Breast epithelium (tissue), 4 donors: ENCODE data around the gene PHB1. TPM values are rescaled to one million over a fixed set of nuclear protein-coding genes. Genes with fewer than 3 reads are reported as not detected.
"Not testable (repeated sequence)": the region's sequence is repeated elsewhere in the genome, so short reads cannot be mapped to it uniquely, and the experiment has no call there.

Experiments
- DNase-seq, 2 donors: peaks; one replicate each; pipeline ENCODE4 v3.0.0-alpha.2; 2019; ENCODE audit warnings: low spot score in 2 of 2
- H3K27ac ChIP-seq, 2 donors: fragments of 200-600 bp; sonication (generic) in 1 of 2; one replicate each; pipeline ENCODE4 v1.5.1; 2016 to 2019; ENCODE audit warnings: mild to moderate bottlenecking in 1 of 2
- H3K27me3 ChIP-seq, 2 donors: fragments of 200-600 bp; sonication (generic) in 1 of 2; one replicate each; pipeline versions ENCODE4 v1.5.1 to v1.6.0; 2017 to 2019; ENCODE audit warnings: control low read depth in 1 of 2, mild to moderate bottlenecking in 1 of 2
- H3K36me3 ChIP-seq: fragments of 200-600 bp; one replicate; pipeline ENCODE4 v1.5.1; 2019
- H3K4me1 ChIP-seq, 2 donors: fragments of 200-600 bp; sonication (generic); one replicate each; pipeline ENCODE4 v1.5.1; 2016 to 2019; ENCODE audit warnings: control low read depth in 1 of 2
- H3K4me3 ChIP-seq, 3 donors: fragments of 200-600 bp; sonication (generic); 1 replicate in 2 of 3; 2 replicates in 1 of 3; pipeline ENCODE4 v1.5.1; 2016 to 2019; ENCODE audit warnings: mild to moderate bottlenecking in 3 of 3, moderate library complexity in 2 of 3
- H3K9me3 ChIP-seq, 2 donors: fragments of 200-600 bp; sonication (generic) in 1 of 2; one replicate each; pipeline ENCODE4 v1.5.1; 2016 to 2019; ENCODE audit warnings: control low read depth in 1 of 2
- CTCF ChIP-seq, 3 donors: fragments of 450-650 bp; IDR thresholded peaks; one replicate each; pipeline ENCODE4 v1.5.1; 2016 to 2017; ENCODE audit warnings: antibody characterized with exemption in 3 of 3, mild to moderate bottlenecking in 3 of 3, moderate library complexity in 3 of 3
- POLR2A ChIP-seq: fragments of 450-650 bp; IDR thresholded peaks from one replicate; pipeline ENCODE4 v1.6.1; 2016; ENCODE audit warnings: antibody characterized with exemption, mild to moderate bottlenecking, moderate library complexity
- POLR2AphosphoS5 ChIP-seq, 3 donors: sonication (generic); formaldehyde crosslinking; IDR thresholded peaks; one replicate each; pipeline ENCODE4 v1.6.1; 2017; ENCODE audit warnings: antibody characterized with exemption in 3 of 3
- intact Hi-C: fragments of 100-400 bp; cut with DNase I; formaldehyde crosslinking; loops from one replicate; pipeline ENCODE4 v1.15.1; 2023; ENCODE audit warnings: low total_unique reads
- total RNA-seq, 3 donors: library from RNA; depleted of rRNA; stranded (reverse); fragments of >200 nt; gene quantifications; one replicate each; pipeline ENCODE4 v1.1.0, GENCODE V29; 2016

The PHB1 gene
- total RNA-seq, 3 donors from 2014 or later, result 100 to 110 (median 108) TPM

GRCh38 chr17:49422714-49423113, 8.0 kb upstream of the PHB1 start:
- intact Hi-C loops, result no loop called here
- H3K27ac ChIP-seq, result no peak overlapping the region
- DNase-seq, result no peak
- TF ChIP-seq POLR2AphosphoS5 (IDR thresholded peaks at IDR 0.05) (no peak), POLR2A (no peak), CTCF (IDR thresholded peaks at IDR 0.05) (no peak)
- H3K9me3 ChIP-seq, result peaks cover 9% of the 10 kb centered on the region in 2 donors
- no peaks in the 10 kb centered on the region for H3K4me1 ChIP-seq
- no peaks in the 10 kb centered on the region for H3K36me3 ChIP-seq
- no peak overlapping the region for H3K4me3 ChIP-seq
- H3K27me3 ChIP-seq, result no peaks in the 10 kb centered on the region

- intact Hi-C loops, result loop anchor here (5.0 kb wide), 1 partner anchor 227 kb away; no protein-coding TSS in a partner anchor
- H3K36me3 ChIP-seq, DNase-seq, H3K9me3 ChIP-seq, H3K27ac ChIP-seq, H3K4me3 ChIP-seq, H3K4me1 ChIP-seq, H3K27me3 ChIP-seq: not testable (repeated sequence)
These were observed 5.1 kb upstream of the PHB1 start for GRCh38 chr17:49419761-49420160.

- H3K9me3 ChIP-seq, H3K36me3 ChIP-seq, H3K27ac ChIP-seq, H3K4me1 ChIP-seq, H3K27me3 ChIP-seq, H3K4me3 ChIP-seq, DNase-seq: not testable (repeated sequence)
- intact Hi-C loops, result loop anchor here (5.0 kb wide), 1 partner anchor 227 kb away; no protein-coding TSS in a partner anchor
These were observed 4.4 kb upstream of the PHB1 start for GRCh38 chr17:49418754-49419740.

GRCh38 chr17:49414271-49414621, 436 bp downstream of the PHB1 start:
- Histone ChIP-seq H3K36me3 (no peaks in the 10 kb centered on the region), H3K27me3 (no peaks in the 10 kb centered on the region), H3K4me1 (peaks cover 0 to 6% of the 10 kb centered on the region in 2 donors), H3K4me3 (peak overlapping the region; percentile 67 to 93 (median 86)), H3K27ac (peak overlapping the region in 1 of 2 donors; percentile 60), H3K9me3 (no peaks in the 10 kb centered on the region)
- intact Hi-C loops, result no loop called here
- no peak for DNase-seq
- no peak for TF ChIP-seq POLR2A
- TF ChIP-seq CTCF (IDR thresholded peaks at IDR 0.05), result no peak
- TF ChIP-seq POLR2AphosphoS5 (IDR thresholded peaks at IDR 0.05), result no peak

GRCh38 chr17:49409066-49409465, 5.6 kb downstream of the PHB1 start:
- no peak for TF ChIP-seq POLR2A
- TF ChIP-seq CTCF (IDR thresholded peaks at IDR 0.05), result no peak
- no peak for TF ChIP-seq POLR2AphosphoS5 (IDR thresholded peaks at IDR 0.05)
- intact Hi-C loops, result no loop called here
- no peak for DNase-seq
- no peak overlapping the region for H3K4me3 ChIP-seq
- H3K27me3 ChIP-seq, result no peaks in the 10 kb centered on the region
- H3K27ac ChIP-seq, result no peak overlapping the region
- peaks cover 5 to 11% of the 10 kb centered on the region in 2 donors for H3K4me1 ChIP-seq
- no peaks in the 10 kb centered on the region for H3K9me3 ChIP-seq
- H3K36me3 ChIP-seq, result peaks cover 8% of the 10 kb centered on the region

- no peaks in the 10 kb centered on the region for H3K9me3 ChIP-seq
- intact Hi-C loops, result no loop called here
- H3K36me3 ChIP-seq, result peaks cover 8% of the 10 kb centered on the region
- H3K27me3 ChIP-seq, result no peaks in the 10 kb centered on the region
- H3K4me1 ChIP-seq, result peaks cover 5 to 9% of the 10 kb centered on the region in 2 donors
- no peak overlapping the region for H3K27ac ChIP-seq
- no peak for TF ChIP-seq POLR2AphosphoS5 (IDR thresholded peaks at IDR 0.05)
- peak; percentile 17 to 64 (median 45) for TF ChIP-seq CTCF (IDR thresholded peaks at IDR 0.05)
- no peak for TF ChIP-seq POLR2A
- DNase-seq, result peak; percentile 57 to 67
- H3K4me3 ChIP-seq, result no peak overlapping the region
These were observed 6.6 kb downstream of the PHB1 start for GRCh38 chr17:49407981-49408501.
